H1 (cell line): ENCODE data around the gene ST7L. TPM values are rescaled to one million over a fixed set of nuclear protein-coding genes. Genes with fewer than 3 reads are reported as not detected.

ENCODE experiments used
- CTCF ChIA-PET: fragments of 300-600 bp; sonication (Branson Sonifier 250); formaldehyde crosslinking; loops from one replicate; lab custom pipeline; 2021; ENCODE audit not compliant: partially characterized antibody; lab: Charles Lee
- POLR2A ChIA-PET: fragments of 300-600 bp; sonication (Branson Sonifier 250); formaldehyde crosslinking; loops from one replicate; lab custom pipeline; 2021; ENCODE audit warnings: inconsistent platforms; ENCODE audit not compliant: partially characterized antibody; lab: Charles Lee
- DNase-seq, 2 experiments: peaks; one replicate each; pipeline versions ENCODE4 v3.0.0 to v3.0.0-alpha.2; 2010 to 2022; ENCODE audit warnings: low spot score in 2 of 2, low read depth in 1 of 2, mixed read lengths in 1 of 2
- FAIRE-seq: peaks from 2 replicates; lab custom pipeline; 2011; peaks lifted over from hg19 to GRCh38; lab: Jason Lieb, UNC
- H2AFZ ChIP-seq: 2 replicates; pipeline ENCODE4 v1.8.1; 2012; ENCODE audit warnings: low read length, inconsistent platforms
- H2AK5ac ChIP-seq: 2 replicates; pipeline ENCODE4 v1.6.1; 2013; ENCODE audit warnings: low read depth, low read length
- H2BK120ac ChIP-seq: replicated peaks from 2 replicates; pipeline ENCODE3; 2013; ENCODE audit warnings: low read depth, low read length, inconsistent platforms
- H2BK12ac ChIP-seq: 2 replicates; pipeline ENCODE4 v1.6.1; 2013; ENCODE audit warnings: low read depth, low read length
- H2BK15ac ChIP-seq: 2 replicates; pipeline ENCODE4 v1.6.1; 2013; ENCODE audit warnings: low read length
- H2BK20ac ChIP-seq: 2 replicates; pipeline ENCODE4 v1.6.1; 2013; ENCODE audit warnings: low read length
- H2BK5ac ChIP-seq: 2 replicates; pipeline ENCODE4 v1.6.1; 2013; ENCODE audit warnings: low read depth, low read length
- H3K14ac ChIP-seq: 2 replicates; pipeline ENCODE4 v1.6.1; 2013; ENCODE audit warnings: inconsistent platforms; ENCODE audit not compliant: insufficient read length
- H3K18ac ChIP-seq: 2 replicates; pipeline ENCODE4 v1.6.1; 2013; ENCODE audit warnings: low read length; ENCODE audit errors: extremely low read depth
- H3K23ac ChIP-seq: 2 replicates; pipeline ENCODE4 v1.6.1; 2013; ENCODE audit warnings: inconsistent platforms; ENCODE audit not compliant: insufficient read length
- H3K23me2 ChIP-seq: 2 replicates; pipeline ENCODE4 v1.6.1; 2013; ENCODE audit warnings: low read depth, low read length
- H3K27ac ChIP-seq: 2 replicates; pipeline ENCODE4 v1.6.1; 2011; ENCODE audit warnings: low read depth, low read length, inconsistent platforms
- H3K27me3 ChIP-seq, 4 experiments: replicated peaks in 1 of 4; 1 replicate in 1 of 4; 2 replicates in 3 of 4; pipeline versions ENCODE4 v1.6.1 to v1.8.1; 2011 to 2013; ENCODE audit warnings: low read length in 3 of 4, mild to moderate bottlenecking in 3 of 4, inconsistent platforms in 2 of 4, mixed read lengths in 2 of 4, moderate library complexity in 1 of 4; ENCODE audit not compliant: control insufficient read depth in 3 of 4, insufficient read depth in 3 of 4; ENCODE audit errors: extremely low read depth in 1 of 4
- H3K36me3 ChIP-seq, 4 experiments: 2 replicates each; pipeline versions ENCODE4 v1.6.1 to v1.8.1; 2011 to 2013; ENCODE audit warnings: mild to moderate bottlenecking in 4 of 4, low read length in 3 of 4, moderate library complexity in 2 of 4, control low read depth in 1 of 4, inconsistent platforms in 1 of 4; ENCODE audit not compliant: insufficient read depth in 4 of 4, control insufficient read depth in 2 of 4
- H3K4ac ChIP-seq: replicated peaks from 2 replicates; pipeline ENCODE3; 2013; ENCODE audit warnings: low read length, low read depth, mixed read lengths, inconsistent platforms; ENCODE audit not compliant: insufficient read length
- H3K4me1 ChIP-seq, 4 experiments: replicated peaks in 1 of 4; 1 replicate in 1 of 4; 2 replicates in 3 of 4; pipeline versions ENCODE4 v1.6.1 to v1.8.1; 2011 to 2013; ENCODE audit warnings: low read length in 3 of 4, inconsistent platforms in 2 of 4, mixed read lengths in 1 of 4; ENCODE audit not compliant: insufficient read depth in 4 of 4, control insufficient read depth in 3 of 4
- H3K4me2 ChIP-seq, 2 experiments: 2 replicates each; pipeline versions ENCODE4 v1.6.1 to v1.8.1; 2011 to 2013; ENCODE audit warnings: low read depth in 2 of 2, low read length in 2 of 2, control low read depth in 1 of 2, inconsistent platforms in 1 of 2, mild to moderate bottlenecking in 1 of 2; ENCODE audit not compliant: insufficient read depth in 1 of 2
- H3K4me3 ChIP-seq, 4 experiments: fragments of 200-600, 300-600 bp in 1 of 4; sonication (generic), shearing (Covaris generic), sonication (Bioruptor Twin) in 1 of 4; 2 replicates each; pipeline versions ENCODE4 v1.5.1 to v1.8.1; 2011 to 2016; ENCODE audit warnings: low read length in 4 of 4, low read depth in 3 of 4, control low read depth in 2 of 4, inconsistent platforms in 2 of 4, mild to moderate bottlenecking in 2 of 4, mixed read lengths in 1 of 4, moderate library complexity in 1 of 4; ENCODE audit not compliant: insufficient read depth in 2 of 4; ENCODE audit errors: extremely low read depth in 1 of 4
- H3K56ac ChIP-seq: replicated peaks from 2 replicates; pipeline ENCODE3; 2013; ENCODE audit warnings: low read depth, mild to moderate bottlenecking, mixed read lengths, low read length, inconsistent platforms; ENCODE audit not compliant: insufficient read length
- H3K79me1 ChIP-seq: 2 replicates; pipeline ENCODE4 v1.6.1; 2013; ENCODE audit warnings: low read depth, low read length, control low read depth
- H3K79me2 ChIP-seq, 2 experiments: 2 replicates each; pipeline versions ENCODE4 v1.6.1 to v1.8.1; 2012 to 2013; ENCODE audit warnings: low read length in 2 of 2, mild to moderate bottlenecking in 2 of 2, inconsistent platforms in 1 of 2; ENCODE audit not compliant: insufficient read depth in 2 of 2, control insufficient read depth in 1 of 2
- H3K9ac ChIP-seq, 4 experiments: replicated peaks in 1 of 4; 1 replicate in 1 of 4; 2 replicates in 3 of 4; pipeline versions ENCODE4 v1.6.1 to v1.8.1; 2011 to 2013; ENCODE audit warnings: low read depth in 3 of 4, low read length in 3 of 4, control low read depth in 2 of 4, mild to moderate bottlenecking in 2 of 4, moderate library complexity in 2 of 4, inconsistent platforms in 1 of 4; ENCODE audit errors: extremely low read depth in 1 of 4
- H3K9me3 ChIP-seq, 2 experiments: 2 replicates each; pipeline versions ENCODE4 v1.6.1 to v1.8.1; 2012 to 2013; ENCODE audit warnings: mild to moderate bottlenecking in 2 of 2, moderate library complexity in 2 of 2, control low read depth in 1 of 2, inconsistent platforms in 1 of 2, low read depth in 1 of 2, low read length in 1 of 2, mixed read lengths in 1 of 2; ENCODE audit not compliant: insufficient read depth in 2 of 2
- H4K20me1 ChIP-seq, 2 experiments: replicated peaks in 1 of 2; 2 replicates each; pipeline versions ENCODE3 to v1.8.1; 2011 to 2013; ENCODE audit warnings: inconsistent platforms in 2 of 2, low read length in 2 of 2, mild to moderate bottlenecking in 1 of 2; ENCODE audit not compliant: insufficient read depth in 2 of 2, control insufficient read depth in 1 of 2
- H4K5ac ChIP-seq: 2 replicates; pipeline ENCODE4 v1.6.1; 2013; ENCODE audit warnings: low read length, low read depth, mixed read lengths, inconsistent platforms; ENCODE audit not compliant: insufficient read length
- H4K8ac ChIP-seq: 2 replicates; pipeline ENCODE4 v1.8.0; 2013; ENCODE audit warnings: mild to moderate bottlenecking, moderate library complexity, low read length, inconsistent platforms; ENCODE audit not compliant: insufficient read depth; ENCODE audit errors: extremely low read depth
- H4K91ac ChIP-seq: replicated peaks from 2 replicates; pipeline ENCODE3; 2013; ENCODE audit warnings: low read length, mixed read lengths, inconsistent platforms; ENCODE audit not compliant: insufficient read length
- CHD2 ChIP-seq: IDR thresholded peaks from 2 replicates; pipeline ENCODE4 v1.6.1; 2012; ENCODE audit warnings: low read length, improper control_type of control experiment
- NANOG ChIP-seq: IDR thresholded peaks from 2 replicates; pipeline ENCODE4 v1.6.1; 2011; ENCODE audit warnings: low read length, low read depth, mild to moderate bottlenecking, inconsistent platforms; ENCODE audit not compliant: insufficient read depth, poor library complexity, severe bottlenecking
- POU5F1 ChIP-seq: IDR thresholded peaks from 2 replicates; pipeline ENCODE4 v1.6.1; 2011; ENCODE audit warnings: low read depth, mild to moderate bottlenecking, low read length, moderate library complexity
- RXRA ChIP-seq: IDR thresholded peaks from 2 replicates; pipeline ENCODE4 v1.6.1; 2011; ENCODE audit warnings: low read depth, mild to moderate bottlenecking, low read length, moderate library complexity; ENCODE audit not compliant: insufficient read depth
- SRF ChIP-seq: IDR thresholded peaks from 2 replicates; pipeline ENCODE4 v1.6.1; 2011; ENCODE audit warnings: mild to moderate bottlenecking, low read depth, low read length, moderate library complexity
- TAF7 ChIP-seq: optimal IDR thresholded peaks from 2 replicates; pipeline ENCODE3; 2011; ENCODE audit warnings: low read depth, mild to moderate bottlenecking, inconsistent platforms, low read length, moderate library complexity, borderline replicate concordance
- TCF12 ChIP-seq: IDR thresholded peaks from 2 replicates; pipeline ENCODE4 v1.6.1; 2011; ENCODE audit warnings: low read depth, mild to moderate bottlenecking, low read length
- TEAD4 ChIP-seq: IDR thresholded peaks from 2 replicates; pipeline ENCODE4 v1.6.1; 2012; ENCODE audit warnings: low read depth, low read length, inconsistent platforms, mixed read lengths
- WGBS, 2 experiments: shearing (Covaris generic) in 1 of 2; methylation state at CpG; one replicate each; pipeline versions ENCODE4 v1.1.6 to v1.1.7; 2013 to 2015; ENCODE audit warnings: low lambda C conversion rate in 2 of 2, mixed read lengths in 2 of 2, inconsistent platforms in 1 of 2, low coverage in 1 of 2, missing lambda C conversion rate in 1 of 2; ENCODE audit not compliant: insufficient replicate concordance in 2 of 2, insufficient coverage in 1 of 2, insufficient read length in 1 of 2; ENCODE audit errors: extremely low coverage in 1 of 2, missing lambda C conversion rate in 1 of 2; 5-methylcytosine and 5-hydroxymethylcytosine counted together
- polyA plus RNA-seq, 7 experiments: library from polyadenylated mRNA; depleted of rRNA in 3 of 7; stranded (reverse) in 5 of 7; unstranded in 2 of 7; fragments of >200 nt in 5 of 7; fragments of 200-250 nt in 2 of 7; gene quantifications; 1 replicate in 5 of 7; 2 replicates in 1 of 7; 4 replicates in 1 of 7; pipeline versions ENCODE4 v1.2.1 to v1.2.3, GENCODE V29; 2011 to 2013; ENCODE audit warnings: missing spikeins in 2 of 7, mixed read lengths in 2 of 7
- total RNA-seq: library from RNA; stranded (reverse); fragmentation: NEBNext Ultra II Directional; extraction: Animal tissue kit (Norgen Biotek cat#: 25700); gene quantifications from 2 replicates; pipeline ENCODE4 v1.2.1, GENCODE V29; 2021
- TF ChIP-seq, protein P1 (sequence below): IDR thresholded peaks from 2 replicates; pipeline ENCODE4 v1.6.1; 2012; ENCODE audit warnings: low read length, inconsistent platforms

ST7L gene
- total and polyA plus RNA-seq, 2 of the 8 experiments (the other 6 are each of a cell fraction or from before 2014, with no cell fraction given), result 9.6 to 16.2 TPM

DNA sequence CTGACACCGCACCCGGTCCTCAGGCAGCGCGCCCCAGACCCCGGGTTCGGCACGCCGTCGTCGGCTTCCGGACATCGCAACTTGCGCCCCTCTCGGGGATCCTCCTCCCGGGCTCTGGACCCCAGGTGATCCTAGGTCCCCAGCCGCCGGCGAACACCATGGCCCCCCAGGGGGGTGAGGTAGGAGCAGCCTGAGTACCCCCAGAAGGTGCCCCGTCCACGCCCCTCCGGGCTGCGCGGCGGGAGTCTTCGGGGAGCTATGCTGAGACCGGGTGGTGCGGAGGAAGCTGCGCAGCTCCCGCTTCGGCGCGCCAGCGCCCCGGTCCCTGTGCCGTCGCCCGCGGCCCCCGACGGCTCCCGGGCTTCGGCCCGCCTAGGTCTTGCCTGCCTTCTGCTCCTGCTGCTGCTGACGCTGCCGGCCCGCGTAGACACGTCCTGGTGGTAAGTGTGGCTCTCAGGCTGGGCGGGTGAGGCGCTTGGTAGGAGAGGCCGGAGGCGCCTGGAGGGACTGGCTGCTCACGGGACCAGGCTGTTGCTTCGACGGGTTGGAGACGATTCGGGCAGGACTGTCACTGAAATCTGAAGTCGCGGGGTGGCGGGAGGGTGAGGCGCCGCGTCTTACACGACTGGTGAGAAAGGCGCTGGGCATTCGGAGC, 109.8 kb downstream of the ST7L start:
- peak overlapping the region; percentile 66 to 98 for H3K4me2 ChIP-seq
- no peak for TF ChIP-seq NANOG
- TF ChIP-seq TAF7, result no peak
- TF ChIP-seq SRF, result no peak
- no peak for TF ChIP-seq POU5F1
- no peak for TF ChIP-seq TCF12
- no peak for TF ChIP-seq TEAD4
- TF ChIP-seq CHD2, result no peak
- TF ChIP-seq RXRA, result no peak
- TF ChIP-seq, protein P1, sequence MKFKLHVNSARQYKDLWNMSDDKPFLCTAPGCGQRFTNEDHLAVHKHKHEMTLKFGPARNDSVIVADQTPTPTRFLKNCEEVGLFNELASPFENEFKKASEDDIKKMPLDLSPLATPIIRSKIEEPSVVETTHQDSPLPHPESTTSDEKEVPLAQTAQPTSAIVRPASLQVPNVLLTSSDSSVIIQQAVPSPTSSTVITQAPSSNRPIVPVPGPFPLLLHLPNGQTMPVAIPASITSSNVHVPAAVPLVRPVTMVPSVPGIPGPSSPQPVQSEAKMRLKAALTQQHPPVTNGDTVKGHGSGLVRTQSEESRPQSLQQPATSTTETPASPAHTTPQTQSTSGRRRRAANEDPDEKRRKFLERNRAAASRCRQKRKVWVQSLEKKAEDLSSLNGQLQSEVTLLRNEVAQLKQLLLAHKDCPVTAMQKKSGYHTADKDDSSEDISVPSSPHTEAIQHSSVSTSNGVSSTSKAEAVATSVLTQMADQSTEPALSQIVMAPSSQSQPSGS, result no peak

More for the DNA sequence above, 109.8 kb downstream of the ST7L start:
- Histone ChIP-seq H4K8ac (peak overlapping the region; percentile 69; the same call in 1 of the 2 replicates), H2BK20ac (no peak overlapping the region), H2AK5ac (no peak overlapping the region), H2AFZ (peak overlapping the region; percentile 67; the same call in 1 of the 2 replicates), H3K79me2 (no peaks in the 10 kb centered on the region), H4K20me1 (no peaks in the 10 kb centered on the region), H2BK12ac (no peak overlapping the region), H3K36me3 (no peaks in the 10 kb centered on the region; a peak in 1 of 8 replicates), H3K4ac (no peak overlapping the region), H4K91ac (no peak overlapping the region), H3K18ac (peak overlapping the region; percentile 25; the same call in 1 of the 2 replicates), H3K23ac (no peak overlapping the region), H3K14ac (no peak overlapping the region), H3K27ac (no peak overlapping the region), H3K4me1 (peaks cover 0 to 25% (median 8%) of the 10 kb centered on the region in 4 experiments; a peak in 5 of 7 replicates), H3K9me3 (no peaks in the 10 kb centered on the region), H3K27me3 (peaks cover 26 to 87% (median 67%) of the 10 kb centered on the region in 4 experiments), H2BK5ac (no peak overlapping the region), H2BK15ac (0 out of 2 replicates have a peak overlapping the region, but pooled peaks have one; percentile 88), H3K56ac (no peak overlapping the region), H2BK120ac (no peak overlapping the region), H3K9ac (no peak overlapping the region), H3K4me3 (peak overlapping the region; percentile 72 to 84 (median 82)), H3K23me2 (peaks cover 17% of the 10 kb centered on the region), H3K79me1 (no peaks in the 10 kb centered on the region), H4K5ac (no peak overlapping the region)
- no peak for FAIRE-seq
- ChIA-PET POLR2A (interaction anchor here (0.8 to 4.0 kb wide), 5 partner anchors 14 to 205 kb away, joined by 3 to 22 read pairs (median 4); partner anchors contain the start of genes CAPZA1 and ST7L), CTCF (interaction anchor here (0.7 to 1.7 kb wide), 6 partner anchors 9 to 151 kb away, joined by 3 to 4 read pairs (median 3); no protein-coding TSS in a partner anchor)
- DNase-seq, result peak in 1 of 2 experiments; percentile 86
- whole genome bisulfite sequencing, 2 experiments, result 1% methylated on average over 52 of the region's 66 CpGs; no CpG with 5 or more reads in 1 of the 2 experiments
